Pancreas (tissue), 10 donors: ENCODE results near the gene MEGF11. TPM values are rescaled to one million over a fixed set of nuclear protein-coding genes. Genes with fewer than 3 reads are reported as not detected.

ENCODE experiments used
- ATAC-seq, 4 donors: fragments of 200-7000 bp; cut with Tn5 transposase; one replicate each; pipeline versions ENCODE4 v1.8.0 to v1.9.1; 2020; ENCODE audit warnings: mild to moderate bottlenecking in 4 of 4, moderate library complexity in 4 of 4
- DNase-seq, 6 donors: peaks; one replicate each; pipeline ENCODE4 v3.0.0-alpha.2; 2020
- FAIRE-seq: peaks from 2 replicates; lab custom pipeline; 2012; peaks lifted over from hg19 to GRCh38; lab: Jason Lieb, UNC
- H3K27ac ChIP-seq, 4 donors: fragments of 200-600 bp; sonication (generic); 1 replicate in 3 of 4; 2 replicates in 1 of 4; pipeline versions ENCODE4 v1.5.0 to v1.8.0; 2020
- H3K27me3 ChIP-seq, 4 donors: fragments of 200-600 bp; one replicate each; pipeline ENCODE4 v1.8.0; 2021
- H3K36me3 ChIP-seq, 3 donors: fragments of 200-600 bp; sonication (generic) in 1 of 3; one replicate each; pipeline versions ENCODE4 v1.5.0 to v1.8.0; 2020 to 2021
- H3K4me1 ChIP-seq, 3 donors: fragments of 200-600 bp; one replicate each; pipeline ENCODE4 v1.8.0; 2021
- H3K4me3 ChIP-seq, 4 donors: fragments of 200-600 bp; sonication (generic) in 2 of 4; one replicate each; pipeline versions ENCODE4 v1.5.0 to v1.8.0; 2020 to 2021
- H3K9me3 ChIP-seq, 4 donors: fragments of 200-600 bp; one replicate each; pipeline ENCODE4 v1.8.0; 2021
- CTCF ChIP-seq, 4 donors: fragments of 200-600 bp; sonication (generic) in 3 of 4; IDR thresholded peaks; one replicate each; pipeline versions ENCODE4 v1.5.0 to v1.8.0; 2021; ENCODE audit warnings: antibody characterized with exemption in 4 of 4
- WGBS, 2 donors: extraction: QIAGEN DNeasy Blood & Tissue Kit; methylation state at CpG; one replicate each; pipeline ENCODE4 v1.1.7; 2013; 5-methylcytosine and 5-hydroxymethylcytosine counted together
- intact Hi-C, 3 donors: fragments of 100-400 bp; cut with DNase I; formaldehyde crosslinking; loops; one replicate each; pipeline versions ENCODE4 v1.11.1 to v1.14.2; 2022
- polyA plus RNA-seq, 2 donors: library from polyadenylated mRNA; stranded (reverse); fragments of 200-250 nt; gene quantifications; one replicate each; pipeline ENCODE4 v1.2.3, GENCODE V29; 2013
- total RNA-seq, 6 donors: library from RNA; stranded (reverse); fragmentation: NEBNext Ultra II Directional in 4 of 6; extraction: Animal tissue kit (Norgen Biotek cat#: 25700) in 4 of 6; gene quantifications; one replicate each; pipeline versions ENCODE4 v1.2.1 to v1.2.4, GENCODE V29; 2021 to 2023
- donor health status: healthy with polysubstance abuse.
- donor health status: DM: no; HTN: no; CAD: no; lungs with moderate emphysema.
- donor health status: DM: no; HTN: no; CAD: no.
- donor health status: control.
- donor health status: control.
- donor health status: Bipolar disorder and iron deficiency.
- donor health status: DM: yes; HTN: yes; CAD: no.
- donor health status: DM: no; HTN: no; CAD: no.
- donor health status: DM: no; HTN: no; CAD: no.
- donor health status: DM: yes; HTN: yes; CAD: no.

Gene MEGF11
- total and polyA plus RNA-seq, 8 donors: 0.19 to 0.87 (median 0.37) TPM

GRCh38 chr15:66103293-66103590, 150.3 kb downstream of the MEGF11 start:
- ATAC-seq: no peak
- Histone ChIP-seq H3K4me1 (peaks cover 4 to 8% (median 8%) of the 10 kb centered on the region in 3 donors), H3K9me3 (no peaks in the 10 kb centered on the region), H3K27ac (no peak overlapping the region), H3K36me3 (no peaks in the 10 kb centered on the region), H3K4me3 (no peak overlapping the region), H3K27me3 (no peaks in the 10 kb centered on the region)
- DNase-seq: no peak
- intact Hi-C loops: no loop called here
- no peak for TF ChIP-seq CTCF (IDR thresholded peaks at IDR 0.05)
- FAIRE-seq: no peak
- 82 to 86% methylated on average over 3 of the region's 3 CpGs for WGBS, 2 donors

GRCh38 chr15:66102563-66103292, 150.8 kb downstream of the MEGF11 start:
- Histone ChIP-seq H3K36me3 (no peaks in the 10 kb centered on the region), H3K4me1 (peaks cover 4 to 8% (median 8%) of the 10 kb centered on the region in 3 donors), H3K27ac (no peak overlapping the region), H3K4me3 (no peak overlapping the region), H3K9me3 (no peaks in the 10 kb centered on the region), H3K27me3 (no peaks in the 10 kb centered on the region)
- peak in 1 of 6 donors; percentile 17 for DNase-seq
- intact Hi-C loops: no loop called here
- ATAC-seq: peak in 2 of 4 donors; percentile 34 to 36
- no peak for FAIRE-seq
- TF ChIP-seq CTCF (IDR thresholded peaks at IDR 0.05): no peak
- WGBS, 2 donors: 69 to 76% methylated on average over 5 of the region's 5 CpGs

- H3K36me3 ChIP-seq: no peaks in the 10 kb centered on the region
- no peak for FAIRE-seq
- H3K27ac ChIP-seq: no peak overlapping the region
- no peak for ATAC-seq
- H3K4me3 ChIP-seq: no peak overlapping the region
- no peaks in the 10 kb centered on the region for H3K27me3 ChIP-seq
- no peaks in the 10 kb centered on the region for H3K9me3 ChIP-seq
- WGBS, 2 donors: 79 to 80% methylated on average over 10 of the region's 10 CpGs
- no peak for TF ChIP-seq CTCF (IDR thresholded peaks at IDR 0.05)
- peaks cover 4 to 8% (median 8%) of the 10 kb centered on the region in 3 donors for H3K4me1 ChIP-seq
- peak in 1 of 6 donors; percentile 11 for DNase-seq
- intact Hi-C loops: no loop called here
Measured at GRCh38 chr15:66101715-66102395, 151.7 kb downstream of the MEGF11 start.

GRCh38 chr15:66100761-66101160, 152.8 kb downstream of the MEGF11 start:
- no peak overlapping the region for H3K27ac ChIP-seq
- peaks cover 4 to 7% (median 6%) of the 10 kb centered on the region in 3 donors for H3K4me1 ChIP-seq
- H3K27me3 ChIP-seq: no peaks in the 10 kb centered on the region
- H3K9me3 ChIP-seq: no peaks in the 10 kb centered on the region
- TF ChIP-seq CTCF (IDR thresholded peaks at IDR 0.05): no peak
- no peak for ATAC-seq
- no peak for FAIRE-seq
- H3K36me3 ChIP-seq: no peaks in the 10 kb centered on the region
- intact Hi-C loops: no loop called here
- no peak overlapping the region for H3K4me3 ChIP-seq
- DNase-seq: no peak
- 83 to 91% methylated on average over 10 of the region's 10 CpGs for WGBS, 2 donors
